Osteoblast (primary cell): ENCODE data around the gene CHST2. TPM values are rescaled to one million over a fixed set of nuclear protein-coding genes. Genes with fewer than 3 reads are reported as not detected.
A peak's percentile ranks its signal among the peaks of the same experiment; 100 is the strongest.

Source experiments
- DNase-seq: peaks from one replicate; pipeline ENCODE4 v3.0.0; 2011; ENCODE audit warnings: low spot score, mixed read lengths; ENCODE audit not compliant: insufficient read length; ENCODE audit errors: missing footprints
- H2AFZ ChIP-seq: 2 replicates; pipeline ENCODE4 v1.6.0; 2011; ENCODE audit warnings: mild to moderate bottlenecking, low read length
- H3K27ac ChIP-seq: 2 replicates; pipeline ENCODE4 v1.5.1; 2011; ENCODE audit warnings: mild to moderate bottlenecking, low read depth, low read length, moderate library complexity
- H3K27me3 ChIP-seq: 2 replicates; pipeline ENCODE4 v1.6.0; 2012; ENCODE audit warnings: mild to moderate bottlenecking, control low read depth, inconsistent platforms, low read length, moderate library complexity; ENCODE audit not compliant: insufficient read depth
- H3K36me3 ChIP-seq: 2 replicates; pipeline ENCODE4 v1.5.1; 2011; ENCODE audit warnings: mild to moderate bottlenecking, low read length, control low read depth, moderate library complexity; ENCODE audit not compliant: insufficient read depth
- H3K4me1 ChIP-seq: 2 replicates; pipeline ENCODE4 v1.5.1; 2011; ENCODE audit warnings: mild to moderate bottlenecking, low read length, control low read depth, moderate library complexity; ENCODE audit not compliant: insufficient read depth
- H3K4me2 ChIP-seq: 2 replicates; pipeline ENCODE4 v1.6.0; 2011; ENCODE audit warnings: mild to moderate bottlenecking, low read length; ENCODE audit not compliant: insufficient read depth
- H3K4me3 ChIP-seq: fragments of 200-600 bp; sonication (generic); 3 replicates; pipeline ENCODE4 v1.5.1; 2012; ENCODE audit warnings: mild to moderate bottlenecking, low read length, inconsistent platforms; ENCODE audit not compliant: insufficient read depth
- H3K79me2 ChIP-seq: 2 replicates; pipeline ENCODE4 v1.6.0; 2012; ENCODE audit warnings: mild to moderate bottlenecking, low read length, control low read depth, inconsistent platforms; ENCODE audit not compliant: insufficient read depth
- H3K9me3 ChIP-seq: 2 replicates; pipeline ENCODE4 v1.5.1; 2011; ENCODE audit warnings: low read depth, low read length, control low read depth
- H4K20me1 ChIP-seq: 2 replicates; pipeline ENCODE4 v1.6.0; 2012; ENCODE audit warnings: mild to moderate bottlenecking, low read length, control low read depth; ENCODE audit not compliant: insufficient read depth
- CTCF ChIP-seq: IDR thresholded peaks from 2 replicates; pipeline ENCODE4 v1.5.1; 2011; ENCODE audit warnings: mild to moderate bottlenecking, low read depth, low read length, moderate library complexity; ENCODE audit errors: extremely low read depth
- total RNA-seq: library from RNA; depleted of rRNA; stranded (reverse); fragments of >200 nt; gene quantifications from 2 replicates; pipeline ENCODE4 v1.2.3, GENCODE V29; 2012

Gene CHST2
- total RNA-seq, 1 donor = 13.8 TPM

GRCh38 chr3:143081844-143082778 is 37.5 kb upstream of the CHST2 start:
- Histone ChIP-seq H2AFZ (no peak overlapping the region), H3K4me3 (no peak overlapping the region), H3K27me3 (no peaks in the 10 kb centered on the region), H4K20me1 (no peaks in the 10 kb centered on the region), H3K4me2 (no peak overlapping the region), H3K4me1 (peaks cover 7% of the 10 kb centered on the region), H3K9me3 (no peaks in the 10 kb centered on the region), H3K79me2 (no peaks in the 10 kb centered on the region), H3K36me3 (no peaks in the 10 kb centered on the region), H3K27ac (no peak overlapping the region)
- DNase-seq = no peak
- TF ChIP-seq CTCF = no peak

- H4K20me1 ChIP-seq = no peaks in the 10 kb centered on the region
- H3K4me1 ChIP-seq = peaks cover 7% of the 10 kb centered on the region
- H3K36me3 ChIP-seq = no peaks in the 10 kb centered on the region
- no peak for DNase-seq
- H3K27ac ChIP-seq = no peak overlapping the region
- TF ChIP-seq CTCF = no peak
- H3K4me3 ChIP-seq = no peak overlapping the region
- H3K4me2 ChIP-seq = no peak overlapping the region
- H3K9me3 ChIP-seq = no peaks in the 10 kb centered on the region
- H2AFZ ChIP-seq = no peak overlapping the region
- no peaks in the 10 kb centered on the region for H3K79me2 ChIP-seq
- no peaks in the 10 kb centered on the region for H3K27me3 ChIP-seq
These were observed 35.8 kb upstream of the CHST2 start for GRCh38 chr3:143083781-143084180.

GRCh38 chr3:143084856-143085731 is 34.5 kb upstream of the CHST2 start:
- TF ChIP-seq CTCF = no peak
- no peak overlapping the region for H3K4me3 ChIP-seq
- H3K4me2 ChIP-seq = no peak overlapping the region
- no peaks in the 10 kb centered on the region for H3K9me3 ChIP-seq
- no peak overlapping the region for H3K27ac ChIP-seq
- H3K4me1 ChIP-seq = peaks cover 5% of the 10 kb centered on the region
- H3K27me3 ChIP-seq = no peaks in the 10 kb centered on the region
- no peaks in the 10 kb centered on the region for H4K20me1 ChIP-seq
- H2AFZ ChIP-seq = peak overlapping the region; percentile 84
- no peaks in the 10 kb centered on the region for H3K36me3 ChIP-seq
- no peaks in the 10 kb centered on the region for H3K79me2 ChIP-seq
- peak; percentile 97 for DNase-seq

GRCh38 chr3:143088835-143089234 is 30.7 kb upstream of the CHST2 start:
- TF ChIP-seq CTCF = no peak
- Histone ChIP-seq H3K4me1 (peaks cover 5% of the 10 kb centered on the region), H3K4me3 (no peak overlapping the region), H3K9me3 (no peaks in the 10 kb centered on the region), H2AFZ (no peak overlapping the region), H3K27me3 (no peaks in the 10 kb centered on the region), H3K4me2 (no peak overlapping the region), H3K27ac (no peak overlapping the region), H4K20me1 (no peaks in the 10 kb centered on the region), H3K79me2 (no peaks in the 10 kb centered on the region), H3K36me3 (no peaks in the 10 kb centered on the region)
- no peak for DNase-seq
